Measurements from ENCODE around the gene ERCC5.

The ERCC5 gene

DNA sequence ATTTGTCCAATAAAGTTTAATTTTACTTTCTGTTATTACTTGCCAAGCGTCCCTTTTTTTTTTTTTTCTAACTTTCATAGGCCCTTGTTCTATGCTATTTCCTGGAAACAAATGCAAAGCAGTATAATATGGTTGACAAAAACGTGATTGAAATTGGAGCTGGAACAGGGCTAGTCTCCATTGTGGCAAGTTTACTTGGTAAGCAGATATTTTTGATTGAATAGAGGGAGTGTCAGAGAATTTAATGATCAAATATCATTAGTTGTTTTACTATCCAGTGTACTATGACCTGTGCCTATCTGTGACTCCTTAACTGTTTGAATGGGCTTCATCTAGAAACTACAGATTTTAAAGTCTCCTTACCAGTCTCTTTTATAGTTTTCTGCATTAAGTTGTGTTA is 46.7 kb downstream of the ERCC5 start:
- DNase-seq: no peak

DNA sequence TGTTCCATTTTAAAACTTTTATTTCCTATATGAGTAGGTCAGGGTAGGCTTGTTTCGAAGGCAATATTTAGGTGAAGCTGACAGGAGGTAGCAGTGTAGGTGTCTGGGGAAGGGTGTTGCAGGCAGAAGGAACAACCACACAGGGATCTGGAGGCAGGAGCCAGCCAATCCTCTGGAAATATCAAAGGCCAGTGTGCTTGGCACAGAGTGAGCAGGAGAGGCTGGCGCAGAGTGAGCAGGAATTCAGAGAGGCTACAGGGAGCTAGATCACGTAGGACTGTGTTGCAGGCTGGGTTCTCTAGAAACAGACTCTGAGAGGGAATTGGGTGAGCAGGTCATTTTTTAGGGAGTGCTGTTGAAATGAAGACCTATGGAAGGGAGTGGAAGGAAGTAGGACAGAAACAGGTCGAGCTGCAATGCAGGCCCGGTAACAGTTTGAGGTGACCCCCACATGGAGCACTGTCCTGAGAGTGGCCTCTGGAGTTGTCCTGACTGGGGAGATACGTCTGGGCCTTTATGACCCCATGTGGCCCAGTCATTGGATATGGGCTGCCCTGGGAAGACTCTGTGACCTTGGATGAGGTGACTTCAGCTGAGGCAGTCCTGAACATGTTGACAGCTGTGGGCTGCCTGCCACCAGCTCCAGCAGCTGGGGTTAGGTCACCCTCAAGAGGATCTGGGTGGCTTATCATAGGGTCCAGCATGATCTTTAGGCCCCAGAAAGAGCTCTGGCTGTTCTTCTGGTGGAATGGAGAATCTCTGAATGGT is 51.7 kb downstream of the ERCC5 start:
- DNase-seq: no peak

DNA sequence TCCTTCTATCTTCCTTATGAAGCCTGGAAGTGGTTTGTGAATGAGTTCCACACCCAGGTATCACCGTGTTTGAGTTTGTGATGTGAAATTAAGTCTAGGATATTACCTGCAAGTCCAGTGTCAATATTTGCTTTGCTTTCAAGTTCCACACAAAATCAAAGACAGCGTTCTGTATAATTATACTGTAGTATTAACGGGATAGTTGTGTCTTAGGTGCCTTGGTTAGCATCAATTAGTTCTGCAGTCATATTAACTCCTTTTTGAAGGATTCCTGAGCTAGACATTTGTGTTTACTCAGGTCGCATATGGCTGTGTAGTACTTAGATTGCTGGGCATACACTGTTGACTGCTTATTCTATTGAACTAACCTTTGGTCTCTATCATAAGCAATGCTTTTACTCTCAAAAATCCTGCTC is 54.4 kb downstream of the ERCC5 start:
- DNase-seq: no peak

DNA sequence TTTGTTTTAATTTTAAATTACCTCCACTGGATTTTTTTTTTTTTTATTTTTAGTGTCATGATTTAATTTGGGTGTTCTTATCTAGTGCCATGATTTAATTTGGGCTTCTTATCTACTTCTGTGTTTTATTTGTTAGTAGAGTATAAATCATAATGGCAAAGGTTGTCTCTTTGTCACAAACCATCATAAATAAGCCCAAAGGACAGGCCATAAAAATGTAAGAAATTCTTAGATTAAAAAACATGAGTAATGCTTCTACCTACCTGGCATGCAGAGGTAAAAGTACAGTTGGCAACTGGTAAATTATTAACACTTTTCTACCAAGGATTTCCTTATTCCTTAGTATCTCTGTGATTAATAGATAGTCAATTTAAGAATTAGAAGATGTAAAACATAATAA is 55.2 kb downstream of the ERCC5 start:
- DNase-seq: no peak

DNA sequence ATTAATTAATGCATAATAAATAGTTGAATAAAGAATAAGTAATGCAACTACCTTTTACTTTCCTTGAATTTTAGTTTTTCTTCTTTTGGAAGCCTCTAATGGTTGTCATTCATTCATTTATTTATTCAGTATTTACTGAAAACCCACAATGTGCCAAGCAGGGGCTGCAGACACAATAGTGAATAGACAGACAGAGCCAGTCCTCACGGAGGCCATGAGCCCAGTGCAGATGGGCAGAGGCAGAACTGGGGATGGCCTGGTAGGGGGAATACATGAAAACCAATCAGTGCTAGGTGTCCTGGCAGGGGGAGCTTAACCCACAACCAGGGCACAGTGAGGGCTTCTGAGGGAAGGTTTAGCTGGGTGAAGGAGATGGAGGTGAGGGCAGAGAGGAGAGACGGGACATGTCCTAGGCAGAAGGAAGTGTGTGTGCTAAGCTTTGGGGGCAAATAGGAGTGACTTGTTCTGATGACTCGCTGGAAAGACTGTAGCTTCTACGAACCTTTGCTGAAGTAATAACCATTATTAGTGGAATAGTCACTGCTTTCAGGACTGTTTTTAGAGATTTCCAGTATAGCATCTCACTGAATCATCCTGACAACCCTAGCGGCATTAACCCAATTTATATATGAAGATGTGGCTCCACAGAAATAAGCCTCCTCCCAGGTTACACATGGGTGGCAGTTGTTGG is 55.9 kb downstream of the ERCC5 start:
- DNase-seq: peak; percentile 12

DNA sequence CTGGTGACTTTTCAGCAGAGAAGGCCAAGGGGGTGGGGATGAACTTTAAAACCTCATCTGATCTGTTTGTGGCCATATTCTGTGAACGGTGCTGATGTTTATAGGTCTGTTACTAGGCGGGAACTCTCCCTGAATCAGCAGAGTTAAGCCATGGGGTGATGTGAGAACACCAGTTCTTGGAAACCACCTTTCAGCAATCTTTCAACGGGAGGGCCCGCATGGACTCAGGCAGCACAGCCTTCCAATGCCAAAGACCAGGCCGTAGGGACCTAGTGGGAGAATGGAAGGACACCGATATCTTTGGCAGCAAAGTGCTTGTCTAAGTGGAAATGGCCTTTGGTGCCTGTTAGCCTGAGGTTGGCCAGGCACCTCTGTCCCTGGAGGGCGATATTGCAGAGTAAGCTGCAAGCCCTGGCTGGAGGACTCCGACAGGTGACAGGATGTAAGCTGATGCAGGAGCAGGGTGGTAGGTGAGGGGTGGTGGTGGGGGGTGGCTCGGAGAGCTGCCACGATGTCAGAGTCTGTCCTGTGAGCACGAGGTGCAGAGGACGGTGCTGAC is 57.0 kb downstream of the ERCC5 start:
- no peak for DNase-seq

DNA sequence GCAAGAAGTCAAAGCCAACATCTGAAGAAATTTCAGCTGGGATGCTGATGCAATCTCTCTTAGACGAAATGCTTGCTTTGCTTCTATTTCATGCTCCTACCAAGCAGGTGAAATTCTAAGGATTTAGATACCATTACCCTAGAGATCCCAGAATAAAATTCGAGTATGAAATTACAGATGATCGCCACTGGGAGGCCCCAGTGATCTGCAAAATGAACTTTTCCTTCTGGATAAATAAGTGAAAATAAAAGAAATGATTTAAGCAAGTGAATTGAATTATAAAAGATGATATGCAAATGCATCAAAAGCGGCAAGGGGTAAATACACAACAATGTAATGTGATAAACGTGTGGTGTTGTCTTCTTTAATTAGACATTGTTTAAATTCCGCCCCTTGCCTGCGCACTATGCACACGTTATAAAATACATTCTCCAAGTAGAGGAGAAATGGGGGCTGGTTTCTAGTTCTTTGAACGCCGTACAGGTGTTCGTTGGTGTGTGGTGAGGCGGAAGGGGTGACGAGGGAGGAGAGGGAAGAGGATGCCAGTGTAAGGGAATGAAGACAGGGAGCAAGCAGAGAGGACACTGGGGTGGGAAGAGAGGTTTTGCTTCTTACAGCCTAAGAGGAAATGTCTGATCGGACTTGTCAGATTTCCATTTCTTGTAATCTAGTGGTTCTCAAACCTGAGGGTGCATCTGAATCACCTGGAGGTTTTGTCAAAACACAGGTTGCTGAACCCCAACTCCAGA is 58.0 kb downstream of the ERCC5 start:
- no peak for DNase-seq

DNA sequence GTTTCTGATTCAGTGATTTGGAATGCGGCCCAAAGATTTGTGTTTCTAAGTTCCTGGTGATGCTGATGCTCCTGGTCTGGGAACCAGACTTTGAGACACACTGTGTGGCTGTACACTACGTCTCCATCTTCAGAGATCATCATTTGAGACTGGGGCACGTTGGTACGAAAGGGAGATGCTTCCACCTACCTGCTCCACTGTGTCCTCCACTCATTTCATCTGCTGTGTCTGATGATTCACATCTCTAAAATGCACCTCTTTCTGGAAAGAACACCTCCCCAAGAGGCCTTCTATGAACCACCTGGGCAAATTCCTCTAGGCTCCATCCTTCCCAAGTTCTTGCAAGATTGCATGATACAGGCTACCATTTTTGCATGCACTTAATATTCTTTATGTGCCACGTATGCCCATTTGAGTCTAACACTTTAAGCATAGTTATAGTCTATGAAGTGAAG is 58.6 kb downstream of the ERCC5 start:
- no peak for DNase-seq

DNA sequence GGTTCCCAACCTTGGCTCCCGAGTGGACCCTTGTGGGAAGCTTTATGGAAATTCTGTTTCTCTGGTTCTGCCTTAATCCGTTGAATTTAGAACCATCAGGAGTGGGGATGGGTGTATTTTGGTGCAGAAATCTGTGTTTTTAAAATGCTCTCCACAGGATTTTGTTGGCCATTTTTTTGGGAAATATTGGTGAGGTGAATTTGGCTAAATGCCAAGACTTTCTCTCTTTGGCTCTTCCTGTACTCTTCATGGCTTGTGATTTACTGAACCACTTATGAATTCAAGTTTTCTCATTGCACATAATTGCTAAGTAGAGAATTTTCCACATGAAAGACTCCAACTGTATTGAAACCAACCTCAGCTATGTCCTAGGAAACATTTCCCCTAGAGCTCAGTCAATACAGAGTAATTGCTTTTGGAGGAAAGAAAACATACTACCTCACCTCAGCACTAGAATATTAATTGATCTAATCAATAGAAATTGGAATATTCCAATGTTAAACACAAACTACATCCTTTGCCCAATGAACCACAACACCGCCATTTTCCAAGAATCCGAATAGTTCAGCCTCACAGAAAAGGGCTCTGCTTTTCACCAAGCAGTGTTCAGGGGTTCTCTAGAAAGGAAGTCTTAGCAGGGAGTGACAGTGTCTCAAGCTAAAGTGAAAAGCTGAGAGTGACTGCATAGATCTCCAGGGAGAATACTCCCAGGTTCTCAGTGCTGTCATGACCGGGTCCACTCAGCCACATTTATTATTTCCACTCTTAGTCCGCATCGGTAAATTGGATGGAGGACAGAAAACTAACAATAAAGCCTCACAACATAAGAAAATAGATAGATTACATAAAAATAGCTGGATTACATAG is 60.3 kb downstream of the ERCC5 start:
- DNase-seq: no peak

DNA sequence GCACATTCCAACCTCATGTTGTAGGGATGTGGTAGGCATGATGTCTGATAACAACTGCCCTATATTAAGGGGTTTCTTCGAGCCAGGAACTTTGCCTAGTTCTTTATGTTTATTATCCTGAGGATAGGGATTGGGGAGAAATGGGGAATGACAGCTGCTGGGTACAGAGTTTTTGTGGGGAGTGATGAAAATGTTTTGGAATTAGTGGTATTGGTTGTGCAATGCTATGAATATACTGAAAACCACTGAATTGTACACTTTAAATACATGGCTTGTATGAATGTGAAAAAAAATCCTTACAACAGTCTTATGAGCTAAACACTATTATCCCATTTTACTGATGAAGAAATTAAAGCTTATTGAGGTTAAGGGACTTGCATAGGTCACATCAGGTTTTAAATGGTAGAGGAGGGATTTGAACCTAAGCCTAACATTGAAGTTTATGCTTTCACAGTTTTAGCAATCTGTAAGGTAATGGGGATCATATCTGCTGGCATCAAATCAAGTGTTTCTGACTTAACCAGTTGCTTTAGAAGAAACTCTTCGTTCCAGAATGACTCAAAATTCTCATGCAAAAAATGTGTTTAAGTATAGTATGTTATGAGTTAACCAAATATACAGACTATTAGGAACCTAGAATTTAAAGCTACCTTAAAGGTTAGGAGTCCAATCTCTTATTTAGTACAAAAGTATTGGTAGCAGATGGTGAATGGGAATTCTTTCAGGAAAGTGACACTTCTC is 61.4 kb downstream of the ERCC5 start:
- no peak for DNase-seq

DNA sequence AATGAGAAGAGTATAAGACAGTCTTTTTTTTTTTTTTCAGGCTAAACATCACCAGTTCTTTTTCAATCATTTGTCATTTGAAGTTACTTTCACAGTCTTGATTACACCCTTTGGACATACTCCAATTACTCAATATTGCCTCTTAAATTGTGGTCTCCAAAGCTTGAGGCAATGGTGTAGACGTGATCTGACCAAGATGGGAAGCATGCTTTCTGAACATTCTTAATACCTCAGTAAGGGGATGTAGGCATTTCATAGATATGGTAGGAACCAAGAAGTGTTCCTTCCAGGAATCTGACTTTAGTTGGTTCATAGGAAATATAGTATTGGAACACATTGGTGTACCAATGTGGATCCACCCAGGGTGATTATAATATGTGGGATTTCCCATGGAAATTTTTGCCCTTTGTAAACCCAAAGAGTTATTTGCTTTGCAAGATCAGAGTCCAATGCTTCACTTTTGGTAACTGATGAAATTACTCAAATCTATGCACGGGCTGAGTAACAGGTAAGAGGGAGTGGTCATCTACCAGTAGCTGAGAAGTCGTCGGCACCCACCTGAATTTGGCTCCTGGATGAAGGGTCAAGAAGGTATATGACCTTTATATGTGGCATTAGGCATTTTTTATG is 62.2 kb downstream of the ERCC5 start:
- DNase-seq: no peak

DNA sequence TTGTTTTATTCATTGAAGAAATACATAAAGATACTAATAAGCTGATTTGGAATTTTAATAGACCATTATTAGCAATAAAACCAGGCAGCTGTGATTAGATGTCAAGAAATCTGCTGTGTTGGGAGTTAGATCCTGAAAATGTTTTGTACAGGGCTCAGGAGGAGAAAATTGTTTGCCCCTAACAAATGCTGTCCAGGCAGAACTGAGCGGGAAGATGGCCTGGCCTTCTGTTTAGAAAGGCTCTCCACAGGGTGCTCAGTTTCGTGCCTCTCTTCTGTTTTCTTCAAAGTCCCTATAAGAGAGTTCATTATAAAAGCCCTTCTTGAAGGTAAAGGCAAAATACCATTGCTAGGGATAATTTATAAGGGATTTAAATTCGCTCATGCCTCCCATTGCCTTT is 64.1 kb downstream of the ERCC5 start:
- DNase-seq: no peak

DNA sequence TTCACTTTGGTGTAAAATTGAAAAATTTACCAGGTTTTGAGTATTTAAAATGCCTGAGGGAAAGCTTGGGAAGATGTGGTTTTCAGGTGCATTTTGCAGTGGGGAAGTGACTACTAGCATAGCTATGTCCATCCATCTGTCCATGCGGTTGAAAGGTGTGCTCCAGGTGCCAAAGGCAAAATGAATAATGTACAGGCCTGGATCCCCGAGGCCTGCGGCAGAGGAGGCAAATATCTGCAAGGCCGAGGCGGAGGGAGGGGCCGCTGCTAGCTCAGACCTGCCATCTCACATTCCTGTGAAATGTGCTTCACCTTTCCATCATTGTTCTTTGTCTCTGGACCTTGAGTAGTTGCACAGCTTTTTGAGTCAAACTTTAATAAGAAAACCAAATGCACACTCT is 65.5 kb downstream of the ERCC5 start:
- DNase-seq: no peak

DNA sequence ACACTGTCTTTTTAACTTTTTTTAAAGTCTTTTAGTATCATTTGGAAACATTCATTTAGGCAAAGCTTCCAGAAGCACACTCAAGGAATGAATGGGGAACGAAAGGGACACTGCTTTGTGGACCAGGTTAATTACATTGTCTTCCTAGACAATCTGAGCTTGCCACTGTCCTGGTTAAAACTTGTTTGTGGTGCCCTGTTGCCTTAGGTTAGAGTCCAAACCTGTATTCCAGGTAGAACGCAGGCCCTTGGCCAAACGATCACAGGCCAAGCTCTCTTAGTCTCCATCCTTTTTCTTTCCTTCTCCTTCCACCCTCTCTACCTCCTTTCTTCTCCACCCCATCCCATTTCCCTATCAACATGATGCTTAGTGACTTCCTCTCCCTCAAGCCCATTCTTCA is 66.8 kb downstream of the ERCC5 start:
- no peak for DNase-seq

DNA sequence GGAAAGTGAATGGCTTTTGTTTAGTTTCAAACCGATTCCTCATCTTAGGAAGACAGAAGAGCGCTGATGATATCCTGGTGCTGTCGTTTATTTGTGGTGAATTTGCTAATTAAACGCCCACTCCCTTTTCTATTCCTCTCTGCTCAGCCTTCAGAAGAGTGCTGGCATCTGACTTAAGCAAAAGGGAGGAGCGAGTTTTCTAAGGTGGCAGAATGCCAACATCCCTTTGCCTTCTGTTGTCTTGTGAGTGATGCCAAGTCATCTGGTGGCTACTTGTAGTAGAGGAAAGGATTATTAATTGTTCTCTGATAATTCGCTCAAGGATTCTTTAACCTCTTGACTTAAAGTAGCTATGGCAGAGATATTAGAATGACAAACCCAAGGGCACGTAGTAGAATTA is 68.1 kb downstream of the ERCC5 start:
- DNase-seq: peak; percentile 31

DNA sequence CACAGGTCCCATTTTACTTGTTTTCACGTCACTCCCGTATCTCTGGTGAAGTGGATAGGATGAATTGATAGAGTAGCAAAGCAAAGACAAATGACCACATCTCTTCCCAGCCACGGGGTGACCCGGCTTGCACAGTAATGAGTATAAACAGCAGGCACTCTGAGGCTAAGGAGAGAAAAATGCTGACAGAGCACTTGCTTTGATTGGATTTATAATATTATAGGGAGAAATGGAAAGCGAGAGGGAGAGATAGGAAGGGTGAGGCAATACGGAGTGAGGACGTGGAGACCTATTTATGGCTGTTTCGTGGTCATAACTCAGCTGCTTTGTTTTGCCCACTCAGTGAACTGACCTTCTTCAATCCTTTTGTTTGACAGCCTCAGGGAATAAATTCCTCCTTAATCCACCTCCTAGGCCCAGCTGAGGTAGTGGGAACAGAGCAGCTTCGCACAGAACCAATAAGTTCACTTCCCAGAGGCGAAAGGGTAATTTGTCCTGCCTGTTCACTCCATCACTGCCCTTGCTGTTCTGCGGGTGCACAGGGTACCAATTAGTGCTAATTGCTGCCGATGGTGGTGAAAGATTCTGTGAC is 68.6 kb downstream of the ERCC5 start:
- no peak for DNase-seq

DNA sequence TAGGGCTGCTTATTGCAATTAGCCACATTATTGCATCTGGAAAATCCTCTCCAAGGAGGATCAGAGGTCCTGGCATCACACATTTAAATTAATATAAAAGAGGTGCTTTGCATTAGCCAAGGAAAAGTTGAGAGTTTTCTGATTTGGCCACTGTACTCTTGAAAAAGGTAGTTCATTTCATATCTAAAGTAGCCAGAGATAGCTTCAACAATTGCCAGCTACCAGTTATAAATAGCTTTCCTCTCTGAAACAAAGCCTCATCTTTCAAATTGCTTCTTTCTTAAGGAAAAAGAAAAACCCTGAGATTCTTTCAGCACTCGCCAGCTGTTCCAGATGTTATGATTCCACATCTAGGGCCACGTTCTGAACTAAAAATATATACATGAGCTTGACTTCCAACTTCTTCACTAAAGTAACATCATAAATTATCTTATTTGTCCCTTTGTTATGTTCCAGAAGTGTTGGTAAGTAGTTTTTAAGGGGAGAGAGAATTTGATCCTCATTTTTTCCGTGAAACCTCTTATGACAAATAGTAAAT is 69.6 kb downstream of the ERCC5 start:
- DNase-seq: no peak

DNA sequence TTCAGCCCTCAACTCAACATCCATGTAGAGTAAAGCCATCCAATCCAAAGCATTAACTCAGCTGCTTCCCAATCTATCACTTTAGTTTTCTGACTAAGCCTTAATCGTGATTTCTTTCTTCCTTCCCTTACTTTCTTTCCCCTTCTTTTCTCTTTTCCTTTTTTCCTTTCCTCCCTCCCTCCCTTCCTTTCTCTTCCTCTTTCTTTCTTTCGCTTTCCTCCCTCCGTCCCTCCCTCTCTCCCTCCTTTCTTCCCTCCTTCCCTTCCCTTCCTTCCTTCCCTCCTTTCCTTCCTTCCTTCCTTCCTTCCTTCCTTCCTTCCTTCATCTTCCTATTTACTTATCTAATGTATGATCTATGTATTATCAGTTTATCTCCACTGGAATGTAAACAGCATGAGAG is 71.2 kb downstream of the ERCC5 start:
- DNase-seq: no peak

DNA sequence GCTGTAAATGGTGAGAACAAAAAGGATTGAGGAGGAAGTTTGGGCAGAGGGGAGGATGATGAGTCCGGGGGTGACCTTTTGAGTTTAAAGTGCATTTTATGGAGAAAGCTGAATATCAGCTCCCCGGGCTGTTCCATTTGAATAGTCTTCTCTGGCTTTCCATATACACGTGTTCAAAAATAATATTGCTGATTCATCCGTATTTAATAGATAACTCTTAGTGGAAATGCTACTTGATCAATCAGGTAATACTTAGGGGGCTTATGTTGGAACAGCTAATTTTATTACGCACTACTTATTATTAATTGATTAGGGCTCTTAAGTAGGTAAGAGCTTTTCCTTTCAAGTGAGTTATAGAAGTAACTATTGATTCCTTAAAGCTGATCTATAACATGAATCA is 76.4 kb downstream of the ERCC5 start:
- no peak for DNase-seq

Data from fibroblast of skin of back (primary cell).